HG03439 (cell line): ENCODE results near the gene CLPSL2.

Source experiments
- ATAC-seq: cut with Tn5 transposase; IDR thresholded peaks from one replicate; pipeline ENCODE4 v1.9.1; 2021; ENCODE audit warnings: mild to moderate bottlenecking, moderate library complexity; ENCODE audit not compliant: unreplicated experiment

The CLPSL2 gene

DNA sequence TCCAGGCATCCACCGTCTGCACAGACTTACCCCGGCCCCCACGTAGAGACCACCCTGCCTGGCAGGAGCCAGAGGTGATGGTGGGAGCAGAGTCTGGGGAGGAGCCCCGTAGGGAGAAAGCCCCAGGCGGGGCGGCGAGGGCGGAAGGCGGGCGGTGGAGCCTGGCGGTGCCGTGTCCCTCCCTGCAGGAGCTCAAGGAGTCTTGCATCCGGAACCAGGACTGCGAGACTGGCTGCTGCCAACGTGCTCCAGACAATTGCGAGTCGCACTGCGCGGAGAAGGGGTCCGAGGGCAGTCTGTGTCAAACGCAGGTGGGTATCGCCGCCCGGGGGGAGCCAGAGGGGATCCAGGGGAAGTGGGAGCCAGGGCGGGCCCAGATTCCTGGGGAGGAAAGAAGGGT, 10.4 kb downstream of the CLPSL2 start:
- no peak for ATAC-seq

DNA sequence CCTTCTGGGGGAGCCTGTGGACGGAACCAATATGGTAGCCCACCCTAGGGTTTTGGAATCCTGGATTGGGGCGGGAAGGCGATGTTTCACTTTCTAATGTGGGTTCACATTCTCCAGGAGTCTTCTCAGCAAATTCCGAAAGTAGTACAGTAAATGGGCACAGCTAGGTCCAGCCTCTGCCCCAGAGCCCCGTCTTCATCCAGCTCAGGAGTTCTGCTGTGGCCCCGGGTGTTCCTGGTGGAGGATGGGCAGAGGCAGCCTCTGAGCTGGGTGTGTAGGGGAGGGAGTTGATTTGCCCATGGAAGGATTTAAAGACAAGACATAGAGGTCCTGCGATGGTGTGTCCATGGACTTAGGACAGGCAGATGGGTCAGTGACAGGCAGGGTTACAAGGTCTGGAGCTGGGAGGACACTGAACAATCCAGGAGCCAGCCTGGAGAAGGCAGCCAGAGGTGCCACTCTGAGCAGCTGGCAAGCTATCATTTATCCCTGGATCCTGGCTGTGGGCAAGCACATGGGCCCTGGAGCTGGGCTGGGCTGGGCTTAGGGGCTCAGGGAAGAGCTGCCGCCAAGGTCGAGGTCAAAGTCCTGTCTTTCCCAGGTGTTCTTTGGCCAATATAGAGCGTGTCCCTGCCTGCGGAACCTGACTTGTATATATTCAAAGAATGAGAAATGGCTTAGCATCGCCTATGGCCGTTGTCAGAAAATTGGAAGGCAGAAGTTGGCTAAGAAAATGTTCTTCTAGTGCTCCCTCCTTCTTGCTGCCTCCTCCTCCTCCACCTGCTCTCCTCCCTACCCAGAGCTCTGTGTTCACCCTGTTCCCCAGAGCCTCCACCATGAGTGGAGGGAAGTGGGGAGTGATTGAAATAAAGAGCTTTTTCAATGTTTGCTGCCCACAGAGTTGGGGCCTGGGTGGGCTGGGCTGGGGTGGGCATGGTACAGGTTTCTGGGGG, 11.1 kb downstream of the CLPSL2 start:
- no peak for ATAC-seq

DNA sequence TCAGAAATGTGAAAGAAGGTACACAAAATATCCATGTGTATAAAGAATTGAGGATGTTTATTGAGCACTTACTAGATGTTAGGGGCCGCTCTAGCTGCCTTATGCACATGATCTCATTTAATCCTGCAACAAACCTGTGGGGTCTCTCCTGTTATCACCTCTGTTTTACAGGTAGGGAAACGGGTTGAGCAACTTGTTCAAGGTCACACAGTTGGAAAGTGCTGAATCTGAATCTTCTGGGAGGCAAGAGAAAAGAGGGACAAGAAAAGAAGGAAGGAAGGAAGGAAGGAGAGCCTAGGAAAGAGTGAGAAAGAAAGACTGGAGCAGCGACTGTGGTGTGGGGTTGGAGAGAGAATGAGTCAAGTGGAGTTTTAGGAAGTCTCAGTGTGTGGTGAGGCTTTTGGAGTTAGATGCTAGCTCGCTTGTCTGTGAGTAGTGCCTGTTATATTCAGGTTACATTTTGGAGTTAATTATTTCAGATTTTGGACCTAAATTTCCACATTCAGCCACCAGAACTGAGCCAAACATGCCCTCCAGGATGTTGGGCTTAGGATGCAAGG, 12.1 kb downstream of the CLPSL2 start:
- no peak for ATAC-seq

DNA sequence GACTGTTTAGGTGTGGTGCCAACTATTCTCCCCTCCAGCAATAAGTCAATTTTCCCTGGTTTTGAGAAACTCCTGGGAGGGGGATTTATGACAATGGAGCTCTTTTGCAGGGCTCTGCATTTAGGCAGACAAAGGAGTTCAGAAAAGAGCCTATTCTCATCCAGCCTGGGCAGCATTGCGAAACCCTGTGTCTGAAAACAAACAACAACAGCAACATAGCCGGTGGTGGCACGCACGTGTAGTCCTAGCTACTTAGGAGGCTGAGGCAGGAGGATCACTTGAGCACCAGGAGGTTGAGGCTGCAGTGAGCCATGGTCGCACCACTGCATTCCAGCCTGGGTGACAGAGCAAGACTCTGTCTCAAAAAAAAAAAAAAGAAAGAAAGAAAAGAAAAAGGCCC, 14.3 kb downstream of the CLPSL2 start:
- ATAC-seq: no peak

DNA sequence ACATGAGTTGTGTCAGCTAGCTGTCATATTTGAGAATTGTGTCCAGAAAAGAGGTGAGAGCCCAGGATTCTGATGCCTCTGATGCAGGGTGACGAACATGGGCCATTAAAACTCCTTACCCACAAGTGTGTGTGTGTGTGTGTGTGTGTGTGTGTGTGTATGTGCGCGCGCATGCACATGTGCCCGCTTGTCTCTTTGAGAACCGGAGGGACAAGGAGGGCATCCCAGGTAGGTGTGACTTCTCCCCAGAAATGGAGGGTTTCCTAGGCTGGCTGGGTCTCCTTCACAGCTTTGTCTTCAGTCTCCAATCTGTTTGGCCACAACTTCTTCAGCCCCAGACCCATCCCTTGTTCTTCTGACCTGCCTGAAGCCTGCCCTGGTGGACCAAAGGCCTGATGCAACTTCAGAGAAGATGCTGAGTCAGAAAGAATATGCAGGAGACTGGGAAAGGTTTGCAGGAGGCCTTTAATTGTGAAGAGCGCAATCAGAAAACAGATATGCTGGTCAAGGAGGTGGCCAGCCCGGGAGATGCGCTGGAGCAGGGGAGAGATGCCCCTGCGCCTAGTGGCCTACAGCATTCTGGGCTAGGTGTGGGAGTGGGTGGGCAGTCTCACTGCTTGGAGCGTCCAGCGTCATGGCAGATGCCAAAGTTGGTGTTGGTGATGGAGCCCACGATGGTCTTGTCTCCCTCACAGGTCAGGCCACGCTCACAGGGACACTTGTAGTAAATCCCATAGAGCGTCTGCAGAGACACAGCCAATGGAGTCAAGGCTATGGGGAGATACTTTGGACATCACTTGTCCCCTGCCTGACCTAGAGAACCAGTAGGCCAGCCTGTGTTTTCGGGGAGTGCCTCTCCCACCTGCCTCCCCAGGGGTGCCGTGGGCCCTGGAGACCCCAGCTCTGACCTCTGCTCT, 18.4 kb downstream of the CLPSL2 start:
- ATAC-seq: no peak

DNA sequence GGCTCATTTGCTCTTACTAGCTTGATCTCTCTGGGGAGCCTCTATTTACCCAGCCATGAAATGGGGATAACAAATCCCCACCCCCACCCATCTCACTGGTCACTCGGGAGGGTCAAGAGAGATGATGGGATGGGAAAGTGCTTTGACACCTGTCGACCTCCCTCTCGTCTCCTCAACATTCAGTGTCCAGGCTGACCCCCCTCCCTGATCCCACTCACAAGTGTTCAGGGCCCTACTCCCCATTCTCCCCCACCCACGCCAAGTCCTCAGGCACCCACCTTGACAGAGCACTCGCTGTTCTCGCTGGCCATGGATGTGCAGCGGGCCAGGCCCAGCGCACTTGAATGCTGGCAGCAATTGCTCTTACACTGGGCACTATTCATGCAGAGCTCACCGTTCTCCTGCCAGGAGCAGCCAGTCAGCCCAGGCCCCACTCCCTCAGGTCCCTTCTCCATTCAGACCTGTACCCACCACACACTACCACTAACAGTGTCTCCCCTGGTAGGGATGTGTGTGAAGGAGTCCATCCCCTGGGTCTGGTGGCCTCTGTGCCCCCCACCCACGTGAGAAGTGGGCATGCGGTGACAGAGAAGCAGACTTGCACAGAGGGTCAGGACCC, 19.2 kb downstream of the CLPSL2 start:
- ATAC-seq: no peak

DNA sequence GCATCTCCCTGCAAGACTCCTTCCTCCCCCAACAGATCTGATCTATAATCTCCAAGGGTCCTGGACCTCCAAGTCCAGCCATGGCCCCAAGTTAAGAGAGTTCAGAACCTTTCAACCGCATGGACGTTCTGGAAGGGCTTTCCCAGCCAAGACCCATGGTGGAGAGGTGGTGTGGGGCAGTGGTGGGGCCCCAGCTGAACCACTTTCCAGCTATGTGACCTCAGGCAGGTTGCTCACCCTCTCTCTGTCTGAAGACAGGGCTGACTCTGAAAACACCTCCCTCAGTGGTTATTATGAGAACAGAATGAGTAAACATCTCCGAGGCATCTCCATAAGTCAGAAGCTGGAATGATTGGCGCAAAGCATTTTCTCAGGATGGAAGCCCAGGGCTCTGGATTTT, 19.8 kb downstream of the CLPSL2 start:
- ATAC-seq: no peak

DNA sequence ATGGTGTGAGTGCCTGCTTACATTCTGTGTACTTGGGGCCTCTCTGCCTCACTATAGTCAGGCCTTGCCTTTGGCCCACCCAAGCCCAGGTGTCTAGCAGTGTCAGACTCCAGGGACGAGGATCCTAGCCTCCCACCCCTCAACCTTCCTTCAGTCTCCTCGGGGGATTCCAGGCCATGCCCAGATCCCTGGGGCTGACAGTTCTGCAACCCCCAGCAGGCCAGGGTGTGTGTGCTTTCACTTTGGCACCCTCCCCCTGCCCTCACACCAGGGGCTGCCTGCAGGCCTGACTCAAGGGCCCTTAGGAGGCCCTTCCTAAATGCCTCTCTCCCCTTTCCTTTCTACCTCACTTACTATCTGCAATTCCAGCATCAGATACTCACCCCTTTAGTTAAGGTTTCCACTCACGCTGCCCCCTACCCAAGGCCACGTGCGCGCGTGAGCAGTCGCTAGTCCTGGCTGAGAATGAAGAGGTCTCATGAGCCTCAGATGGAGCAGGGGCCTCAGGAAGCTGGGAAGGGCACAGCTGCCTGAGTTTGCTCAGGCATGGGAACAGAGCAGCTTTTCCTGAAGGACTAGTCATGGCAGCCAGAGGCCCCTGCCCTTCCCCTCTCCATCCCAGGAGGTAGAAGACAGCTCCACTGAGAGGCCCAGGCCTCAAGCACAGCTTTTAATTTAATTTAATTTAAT, 21.6 kb downstream of the CLPSL2 start:
- no peak for ATAC-seq

DNA sequence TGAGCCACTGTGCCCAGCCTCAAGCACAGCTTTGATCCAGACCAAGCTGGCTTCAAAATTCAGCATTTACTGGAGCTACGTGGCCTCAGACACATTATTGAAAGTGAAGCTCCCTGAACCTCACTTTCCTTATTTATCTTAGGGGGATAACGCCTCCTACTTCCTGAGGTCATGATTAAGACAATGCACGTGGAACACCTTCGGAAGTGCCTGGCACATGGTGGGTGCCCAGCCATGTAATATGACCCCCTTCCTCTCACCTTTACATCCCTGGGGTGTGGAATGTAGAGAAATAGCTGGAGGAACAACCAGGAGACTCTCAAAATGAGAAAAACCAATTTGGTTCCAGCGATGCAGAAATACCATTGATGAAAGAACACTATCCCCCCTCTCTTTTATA, 22.3 kb downstream of the CLPSL2 start:
- ATAC-seq: no peak

DNA sequence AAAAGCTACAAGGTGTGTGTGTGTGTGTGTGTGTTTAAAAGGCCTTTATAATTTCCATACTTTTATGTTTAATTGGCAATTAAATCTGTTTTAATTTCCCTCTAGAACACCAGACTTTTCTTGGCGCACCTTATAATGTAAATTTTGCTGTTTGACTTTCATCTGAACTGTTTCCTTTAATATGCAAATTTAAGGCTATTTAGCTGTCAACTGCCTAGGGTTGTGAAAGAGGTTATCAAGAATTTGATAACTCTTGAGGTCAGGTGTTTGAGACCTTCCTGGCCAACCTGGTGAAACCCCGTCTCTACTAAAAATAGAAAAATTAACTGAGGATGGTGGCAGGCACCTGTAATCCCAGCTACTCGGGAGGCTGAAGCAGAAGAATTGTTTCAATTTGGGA, 24.8 kb downstream of the CLPSL2 start:
- ATAC-seq: no peak

DNA sequence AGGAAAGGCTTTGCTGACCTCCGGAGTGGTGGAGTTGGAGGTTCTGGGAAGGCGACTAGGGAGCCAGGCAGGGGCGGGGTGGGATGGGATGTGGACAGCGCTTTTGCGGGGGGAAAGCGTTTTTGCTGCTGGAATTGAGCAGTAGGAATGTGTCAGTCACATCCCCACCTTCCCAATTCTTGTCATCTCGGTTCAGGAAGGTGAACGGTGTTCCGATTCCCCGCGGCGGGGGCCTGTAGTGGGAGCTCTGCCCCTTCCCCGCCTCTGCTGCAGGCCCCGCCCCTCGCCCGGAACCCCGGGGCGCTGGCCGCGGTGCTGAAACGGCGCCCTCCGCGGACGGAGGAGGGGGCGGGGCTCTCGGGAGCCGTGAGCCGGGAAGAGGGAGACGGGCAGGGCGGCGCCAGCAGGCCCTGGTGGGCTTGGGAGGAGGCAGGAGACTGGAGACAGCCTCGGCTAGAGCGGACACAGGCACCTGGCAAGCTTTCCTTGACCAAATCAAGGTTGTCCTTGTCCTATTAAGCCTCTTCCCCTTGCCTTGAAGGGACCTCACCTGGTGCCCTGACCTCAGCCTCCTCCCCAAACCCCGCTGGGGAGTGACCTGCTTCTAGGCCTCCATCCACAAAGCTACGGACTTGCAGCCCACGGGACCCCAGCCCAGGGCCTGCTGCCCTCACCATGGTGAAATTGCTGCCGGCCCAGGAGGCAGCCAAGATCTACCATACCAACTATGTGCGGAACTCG, 28.8 kb downstream of the CLPSL2 start, which contains the start of gene LHFPL5:
LHFPL5 (plus strand) TSS at position 357 of the 741 bp plus-strand sequence; CDS start at position 676, 319 bp downstream.
- no peak for ATAC-seq

DNA sequence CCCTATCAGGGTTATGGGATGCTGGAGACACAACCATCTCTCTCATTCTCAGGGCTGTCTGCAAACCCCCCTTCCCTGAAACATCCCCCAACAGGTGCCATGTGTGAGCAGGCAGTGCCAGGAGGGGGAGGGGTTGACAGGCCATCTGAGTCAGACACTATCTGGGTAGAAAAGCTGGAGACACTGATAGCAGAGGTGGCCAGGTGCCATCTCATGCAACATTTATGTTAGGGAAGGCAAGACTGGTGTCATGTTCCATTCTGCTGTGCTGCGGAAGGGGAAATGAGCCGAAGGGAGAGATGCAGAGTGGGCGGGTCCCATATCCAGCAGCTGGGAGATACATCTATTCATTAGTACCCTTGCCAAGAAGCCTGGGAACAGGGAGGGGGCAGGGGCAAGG, 32.3 kb downstream of the CLPSL2 start:
- no peak for ATAC-seq

DNA sequence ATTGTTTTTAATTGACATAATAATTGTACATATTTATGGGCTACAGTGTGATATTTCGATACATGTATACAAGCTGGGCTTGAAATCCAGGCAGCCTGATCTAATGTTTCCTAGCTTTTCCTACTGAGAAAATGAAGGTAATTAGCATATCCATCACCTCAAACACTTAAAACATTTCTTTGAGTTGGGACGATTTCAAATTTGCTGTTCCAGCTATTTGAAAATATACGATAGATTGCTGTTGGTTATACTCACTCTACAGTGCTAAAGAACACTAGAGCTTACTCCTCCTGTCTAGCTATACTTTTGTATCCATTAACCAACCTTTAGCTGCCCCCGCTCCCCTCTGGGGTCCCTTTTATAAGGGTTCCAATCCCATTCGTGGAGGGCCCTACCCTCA, 33.4 kb downstream of the CLPSL2 start:
- ATAC-seq: no peak

DNA sequence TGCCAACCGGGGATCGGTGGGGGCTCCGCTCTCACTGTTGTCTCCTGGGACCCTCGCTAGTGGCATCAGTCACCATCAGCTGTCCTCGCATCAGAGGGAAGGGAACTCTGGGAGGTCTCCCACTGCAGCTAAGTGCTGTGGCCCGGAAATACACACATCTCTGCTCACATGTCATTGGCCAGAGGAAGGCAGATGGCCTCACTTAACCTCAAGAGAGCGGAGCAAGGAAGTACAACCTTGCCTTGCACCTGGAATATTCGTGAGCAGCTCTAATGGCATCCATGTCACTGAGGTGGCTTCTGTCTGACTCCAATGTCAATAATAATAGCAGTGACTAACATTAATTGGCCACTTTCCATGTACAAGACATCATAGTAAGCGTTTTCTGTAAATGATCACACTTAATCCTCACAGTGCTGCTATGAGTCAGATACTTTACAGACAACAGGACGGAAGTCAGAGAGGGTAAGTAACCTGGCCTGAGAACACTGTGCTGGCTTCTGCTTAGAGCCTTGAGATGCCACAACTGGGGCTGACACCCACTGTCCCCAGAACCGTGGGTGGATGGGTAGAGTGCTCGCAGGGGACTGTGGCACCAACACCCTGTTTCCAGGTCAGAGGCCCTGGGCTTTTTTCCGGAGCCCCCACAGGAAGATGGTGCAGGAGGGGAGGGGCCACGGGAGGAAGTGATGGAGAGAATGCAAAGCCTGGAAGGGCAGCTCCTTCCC, 34.7 kb downstream of the CLPSL2 start:
- no peak for ATAC-seq

DNA sequence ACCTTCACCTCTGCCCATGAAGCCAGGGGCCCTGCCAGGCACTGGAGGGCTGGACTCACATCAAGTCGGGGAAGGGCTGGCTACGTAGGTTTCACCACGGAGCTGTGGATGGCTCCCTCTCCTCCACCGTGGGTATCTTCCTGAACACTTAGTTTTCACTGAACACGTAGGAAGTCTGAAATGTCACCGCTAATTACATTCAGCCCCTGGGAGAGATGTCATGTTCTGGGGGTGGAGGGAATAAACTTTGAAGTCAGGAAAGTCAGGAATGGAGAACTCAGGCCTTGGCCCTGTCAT, 35.2 kb downstream of the CLPSL2 start:
- no peak for ATAC-seq

DNA sequence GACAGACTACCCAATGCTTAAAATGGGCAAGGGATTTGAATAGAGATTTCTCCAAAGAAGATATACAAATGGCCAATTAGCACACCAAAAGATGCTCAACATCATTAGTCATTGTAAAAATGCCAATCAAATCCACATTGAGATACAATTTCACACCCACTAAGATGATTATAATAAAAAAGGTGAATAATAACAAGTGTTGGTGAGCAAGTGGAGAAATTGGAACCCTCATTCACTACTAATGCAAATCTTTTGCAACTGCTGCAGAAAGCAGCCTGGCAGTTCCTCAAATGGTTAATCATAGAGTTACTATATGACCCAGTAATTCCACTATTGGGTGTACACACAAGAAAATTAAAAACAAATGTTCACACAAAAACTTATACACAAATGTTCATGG, 41.1 kb downstream of the CLPSL2 start:
- no peak for ATAC-seq

DNA sequence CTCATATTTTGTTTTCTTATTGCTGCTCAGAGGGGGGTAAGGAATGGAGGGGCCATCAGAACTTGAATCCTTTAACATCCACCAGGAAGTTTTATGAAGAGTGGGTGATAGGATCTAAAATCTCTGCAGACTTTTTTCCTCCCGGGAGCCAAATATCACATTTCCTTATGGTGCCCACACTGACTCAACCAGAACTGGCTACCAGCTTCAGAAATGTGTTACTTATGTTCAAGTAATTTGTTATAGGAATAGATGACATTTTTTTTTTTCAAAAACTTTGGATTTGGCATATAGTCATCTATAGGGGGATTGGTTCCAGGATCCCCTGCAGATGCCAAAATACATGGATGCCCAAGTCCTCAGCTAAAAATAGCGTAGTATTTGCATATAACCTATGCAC, 47.2 kb downstream of the CLPSL2 start:
- no peak for ATAC-seq

DNA sequence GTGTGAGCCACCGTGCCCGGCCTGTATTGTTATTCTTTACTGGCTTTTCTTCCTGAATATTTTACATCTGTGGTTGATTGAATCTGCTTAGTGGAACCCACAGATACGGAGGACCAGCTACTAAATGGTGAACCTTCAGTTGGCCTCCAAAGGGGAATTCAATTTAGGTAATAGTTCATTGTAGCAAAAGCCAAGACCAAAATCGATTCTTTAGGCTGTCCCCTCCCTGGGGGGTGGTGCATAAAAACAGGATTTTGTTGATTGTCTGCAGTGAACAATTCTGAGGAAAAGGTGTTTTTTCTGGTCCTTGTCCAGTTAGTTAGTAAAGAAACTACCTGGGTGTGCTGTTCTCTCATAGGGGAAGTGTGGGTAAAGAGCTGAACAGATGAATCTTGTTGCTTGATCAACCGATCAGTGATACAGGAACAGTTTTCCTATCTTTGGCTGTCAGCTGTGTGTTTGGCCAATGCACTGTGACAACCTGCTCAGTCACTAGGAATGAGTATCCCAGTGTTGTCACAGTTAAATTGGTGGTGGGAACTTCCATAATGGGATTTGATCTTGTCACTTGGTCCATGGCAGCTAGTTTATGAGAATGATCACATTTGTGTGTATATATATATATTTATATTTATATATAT, 48.3 kb downstream of the CLPSL2 start:
- ATAC-seq: no peak
